ENCODE data around the gene L3MBTL4.

GRCh38 chr18:6357668-6358067 lies 57.0 kb downstream of the L3MBTL4 start:
- TF ChIP-seq, protein P1, sequence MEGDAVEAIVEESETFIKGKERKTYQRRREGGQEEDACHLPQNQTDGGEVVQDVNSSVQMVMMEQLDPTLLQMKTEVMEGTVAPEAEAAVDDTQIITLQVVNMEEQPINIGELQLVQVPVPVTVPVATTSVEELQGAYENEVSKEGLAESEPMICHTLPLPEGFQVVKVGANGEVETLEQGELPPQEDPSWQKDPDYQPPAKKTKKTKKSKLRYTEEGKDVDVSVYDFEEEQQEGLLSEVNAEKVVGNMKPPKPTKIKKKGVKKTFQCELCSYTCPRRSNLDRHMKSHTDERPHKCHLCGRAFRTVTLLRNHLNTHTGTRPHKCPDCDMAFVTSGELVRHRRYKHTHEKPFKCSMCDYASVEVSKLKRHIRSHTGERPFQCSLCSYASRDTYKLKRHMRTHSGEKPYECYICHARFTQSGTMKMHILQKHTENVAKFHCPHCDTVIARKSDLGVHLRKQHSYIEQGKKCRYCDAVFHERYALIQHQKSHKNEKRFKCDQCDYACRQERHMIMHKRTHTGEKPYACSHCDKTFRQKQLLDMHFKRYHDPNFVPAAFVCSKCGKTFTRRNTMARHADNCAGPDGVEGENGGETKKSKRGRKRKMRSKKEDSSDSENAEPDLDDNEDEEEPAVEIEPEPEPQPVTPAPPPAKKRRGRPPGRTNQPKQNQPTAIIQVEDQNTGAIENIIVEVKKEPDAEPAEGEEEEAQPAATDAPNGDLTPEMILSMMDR (IDR thresholded peaks at IDR 0.05; ENCODE audit: poor library complexity), result no peak
- no peak for TF ChIP-seq EZH2 (IDR thresholded peaks at IDR 0.05; ENCODE audit: borderline replicate concordance)
- no peak for TF ChIP-seq EZH2phosphoT487 (IDR thresholded peaks at IDR 0.05; ENCODE audit: low read depth, severe bottlenecking, unreplicated experiment)

Data from hepatocyte (in vitro differentiated cells).